Placental pericyte (primary cell): ENCODE data around the gene ZNF496. TPM values are rescaled to one million over a fixed set of nuclear protein-coding genes. Genes with fewer than 3 reads are reported as not detected.

ENCODE experiments used
- small RNA-seq: library from RNA; depleted of rRNA; stranded (forward); fragments of <200 nt; gene quantifications from one replicate; pipeline ENCODE3, GENCODE V24; 2012; ENCODE audit warnings: low replicate concordance
- total RNA-seq: library from RNA; depleted of rRNA; stranded (reverse); fragments of >200 nt; gene quantifications from 2 replicates; pipeline ENCODE4 v1.2.3, GENCODE V29; 2012

The ZNF496 gene
- 30.4 and 33.6 TPM in 2 replicates for total RNA-seq

DNA sequence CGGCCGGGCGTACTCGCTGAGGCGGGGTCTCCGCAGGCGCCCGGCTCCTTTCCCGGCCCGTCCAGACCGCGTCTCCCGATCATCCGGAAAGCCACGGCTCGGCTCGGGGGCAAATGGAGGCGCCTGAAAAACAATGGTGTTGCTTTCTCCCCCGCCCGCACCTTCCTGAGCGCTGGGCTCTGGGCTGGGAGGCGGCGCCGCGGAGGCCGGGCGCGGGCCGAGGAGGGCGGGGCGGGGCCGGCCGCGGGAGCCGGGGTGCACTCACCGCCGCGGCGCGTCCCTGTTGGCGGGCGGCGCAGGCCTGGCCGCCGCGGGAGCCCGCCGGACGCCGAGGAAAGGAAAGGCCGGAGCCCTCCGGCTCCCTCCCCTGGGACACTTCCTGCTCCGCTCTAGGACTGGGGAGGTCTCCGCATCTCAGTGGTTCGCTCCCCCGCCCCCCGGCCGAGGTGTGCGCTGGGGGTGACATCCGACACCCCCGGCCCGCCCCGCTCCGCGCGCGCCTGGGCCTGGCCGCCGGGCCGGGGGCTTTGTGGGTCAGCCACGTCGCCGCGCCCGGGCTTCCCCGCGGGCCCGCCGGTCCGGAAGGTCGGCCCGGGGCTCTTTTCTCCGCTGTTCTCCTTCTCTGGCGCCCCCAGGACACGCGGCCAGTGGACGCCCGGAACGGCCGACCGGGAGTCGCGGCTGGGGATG lies at the start of gene ZNF496:
Gene ZNF496, minus strand, starts transcription at position 343 of the 690 bp plus-strand sequence. CDS start 2,289 bp downstream, outside the sequence.

GRCh38 chr1:247255772-247256171 lies 75.9 kb downstream of the ZNF496 start, which contains the start of gene VN1R5:
Gene VN1R5 (plus strand): TSS chr1:247256072.

Small RNAs within 50 kb of the gene (small RNA-seq; reads per million reads assigned to genes)
- not detected for gene RF00019

Other genes starting within 250 kb of the ZNF496 start
- 6.6 and 10.3 TPM in 2 replicates for gene ZNF669, start 227.5 kb downstream of the ZNF496 start, total RNA-seq
- gene ZNF124, start 159.8 kb downstream of the ZNF496 start, total RNA-seq, result 30.4 and 32.4 TPM in 2 replicates
- not detected in 2 replicates for gene VN1R5, start 75.8 kb downstream of the ZNF496 start, total RNA-seq
- gene NLRP3, start 84.3 kb upstream of the ZNF496 start, total RNA-seq, result 1.3 and 8.9 TPM in 2 replicates
- not detected in 2 replicates for gene OR2B11, start 126.2 kb upstream of the ZNF496 start, total RNA-seq
- under 0.01 TPM in 1 of 2 replicates, not detected in the other for gene OR2C3, start 204.6 kb upstream of the ZNF496 start, total RNA-seq
- gene GCSAML, start 217.3 kb upstream of the ZNF496 start, total RNA-seq, result under 0.01 TPM in 2 replicates